Memory B cell (primary cell): ENCODE data around the gene SLC37A3.
"Not testable (repeated sequence)": the region's sequence is repeated elsewhere in the genome, so short reads cannot be mapped to it uniquely, and the experiment has no call there.

ENCODE experiments used
- ATAC-seq: fragments of 150-1000 bp; cut with Tn5 transposase; 2 replicates; pipeline ENCODE4 v1.10.0; 2021; ENCODE audit warnings: low read depth, mild to moderate bottlenecking, moderate library complexity
- DNase-seq, 2 donors: peaks; one replicate each; pipeline ENCODE4 v3.0.0; 2022; ENCODE audit warnings: low spot score in 2 of 2
- H3K27ac Mint-ChIP-seq: one replicate; pipeline ENCODE4 v1.8.0; 2022; ENCODE audit warnings: mild to moderate bottlenecking, moderate library complexity, mixed read lengths
- H3K27me3 Mint-ChIP-seq: one replicate; pipeline ENCODE4 v1.8.0; 2022; ENCODE audit warnings: mixed read lengths
- H3K36me3 Mint-ChIP-seq: one replicate; pipeline ENCODE4 v1.8.0; 2022; ENCODE audit warnings: mild to moderate bottlenecking, mixed read lengths
- H3K4me1 Mint-ChIP-seq: one replicate; pipeline ENCODE4 v1.8.0; 2022; ENCODE audit warnings: mixed read lengths
- H3K4me3 Mint-ChIP-seq: one replicate; pipeline ENCODE4 v1.8.0; 2022; ENCODE audit warnings: mild to moderate bottlenecking, moderate library complexity, mixed read lengths
- H3K9me3 Mint-ChIP-seq: one replicate; pipeline ENCODE4 v1.8.0; 2022; ENCODE audit warnings: mixed read lengths

SLC37A3 gene

DNA sequence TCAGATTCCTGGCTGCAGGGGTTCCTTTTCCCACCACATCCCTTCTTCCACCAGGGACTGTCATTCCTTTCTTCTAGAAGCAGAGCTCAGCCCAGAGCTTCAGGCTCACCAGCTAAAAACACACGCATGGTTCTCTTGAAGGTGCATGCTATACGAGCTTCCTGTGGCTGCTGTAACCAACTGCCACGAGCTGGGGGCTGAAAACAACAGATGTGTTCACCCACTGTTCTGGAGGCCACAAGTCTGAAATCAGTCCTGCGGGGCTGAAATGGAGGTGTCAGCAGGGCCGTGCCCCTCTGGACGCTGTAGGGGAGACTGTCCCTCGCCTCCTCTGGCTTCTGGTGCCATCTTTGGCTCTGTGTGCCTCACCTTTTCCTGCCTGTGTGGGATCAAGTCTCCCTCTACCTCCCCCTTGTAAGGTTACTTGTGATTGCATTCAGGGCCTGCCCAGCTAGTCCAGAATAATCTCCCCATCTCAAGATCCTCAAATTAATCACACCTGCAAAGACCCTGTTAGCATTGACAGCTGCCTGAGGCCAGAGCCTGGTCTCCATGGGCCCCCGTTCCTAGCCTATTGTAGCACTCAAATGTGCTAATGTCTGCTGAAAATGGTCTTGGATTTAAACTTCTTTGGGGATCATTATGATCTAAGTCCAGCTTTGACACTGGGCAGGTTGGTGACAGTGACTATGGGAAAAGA is 19.3 kb upstream of the SLC37A3 start:
- no peak overlapping the region for H3K4me3 Mint-ChIP-seq
- no peaks in the 10 kb centered on the region for H3K9me3 Mint-ChIP-seq
- H3K4me1 Mint-ChIP-seq = no peaks in the 10 kb centered on the region
- no peaks in the 10 kb centered on the region for H3K27me3 Mint-ChIP-seq
- H3K27ac Mint-ChIP-seq = peak overlapping the region; percentile 19
- ATAC-seq (no peak), DNase-seq (no peak)
- no peaks in the 10 kb centered on the region for H3K36me3 Mint-ChIP-seq

DNA sequence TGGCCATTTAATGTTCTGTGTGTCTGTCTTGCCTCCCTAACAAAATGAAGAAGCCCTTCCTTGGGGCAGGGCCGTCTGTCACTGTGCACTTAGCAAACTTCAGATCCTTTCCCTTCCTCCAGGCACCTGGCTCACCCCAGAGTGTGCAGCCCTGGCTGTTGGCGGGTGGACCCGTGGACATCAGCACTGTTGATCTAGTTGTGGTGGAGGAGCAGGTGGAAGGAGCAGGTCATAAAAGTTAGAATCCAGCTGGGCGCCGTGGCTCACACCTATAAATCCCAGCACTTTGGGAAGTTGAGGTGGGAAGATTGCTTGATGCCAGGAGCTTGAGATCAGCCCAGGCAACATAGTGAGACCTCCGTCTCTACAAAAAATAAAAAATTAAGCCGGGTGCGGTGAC is 18.2 kb upstream of the SLC37A3 start:
- ATAC-seq = no peak
- no peak for DNase-seq
- Mint-ChIP-seq H3K4me3 (no peak overlapping the region), H3K36me3 (no peaks in the 10 kb centered on the region), H3K27me3 (no peaks in the 10 kb centered on the region), H3K9me3 (no peaks in the 10 kb centered on the region), H3K27ac (no peak overlapping the region), H3K4me1 (no peaks in the 10 kb centered on the region)

DNA sequence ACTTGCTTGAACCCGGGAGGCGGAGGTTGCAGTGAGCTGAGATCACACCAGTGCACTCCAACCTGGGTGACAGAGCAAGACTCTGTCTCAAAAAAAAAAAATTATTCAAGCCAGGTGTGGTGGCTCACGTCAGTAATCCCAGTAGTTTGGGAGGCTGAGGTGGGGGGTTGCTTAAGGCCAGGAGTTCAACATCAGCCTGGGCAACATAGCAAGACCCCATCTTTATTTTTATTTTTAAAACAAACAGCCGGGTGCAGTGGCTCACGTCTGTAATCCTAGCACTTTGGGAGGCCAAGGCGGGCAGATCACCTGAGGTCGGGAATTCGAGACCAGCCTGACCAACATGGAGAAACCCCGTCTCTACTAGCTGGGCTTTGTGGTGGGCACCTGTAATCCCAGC is 17.5 kb upstream of the SLC37A3 start:
- not testable (repeated sequence) for H3K27me3 Mint-ChIP-seq, DNase-seq, H3K4me3 Mint-ChIP-seq, H3K27ac Mint-ChIP-seq, ATAC-seq, H3K9me3 Mint-ChIP-seq, H3K4me1 Mint-ChIP-seq, H3K36me3 Mint-ChIP-seq

DNA sequence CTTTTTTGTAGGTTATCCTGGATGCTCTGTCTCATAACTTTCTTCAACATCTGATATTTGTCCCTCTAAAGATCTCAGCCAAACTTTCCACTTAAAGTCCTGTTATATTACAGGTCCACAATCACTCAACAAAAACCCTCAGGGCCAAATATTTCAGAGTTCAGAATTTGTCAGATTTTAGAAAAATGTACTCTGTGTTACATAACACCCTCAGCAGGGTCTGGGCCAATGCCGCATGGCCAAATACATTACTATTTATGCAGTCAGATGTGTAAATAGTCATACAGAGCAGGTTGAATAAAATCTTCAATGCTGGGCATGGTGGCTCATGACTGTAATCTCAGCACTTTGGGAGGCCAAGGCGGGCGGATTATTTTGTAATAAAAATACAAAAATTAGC is 17.0 kb upstream of the SLC37A3 start:
- no peaks in the 10 kb centered on the region for H3K36me3 Mint-ChIP-seq
- H3K27me3 Mint-ChIP-seq = no peaks in the 10 kb centered on the region
- ATAC-seq (no peak), DNase-seq (no peak)
- H3K4me3 Mint-ChIP-seq = no peak overlapping the region
- H3K9me3 Mint-ChIP-seq = no peaks in the 10 kb centered on the region
- H3K27ac Mint-ChIP-seq = no peak overlapping the region
- no peaks in the 10 kb centered on the region for H3K4me1 Mint-ChIP-seq

DNA sequence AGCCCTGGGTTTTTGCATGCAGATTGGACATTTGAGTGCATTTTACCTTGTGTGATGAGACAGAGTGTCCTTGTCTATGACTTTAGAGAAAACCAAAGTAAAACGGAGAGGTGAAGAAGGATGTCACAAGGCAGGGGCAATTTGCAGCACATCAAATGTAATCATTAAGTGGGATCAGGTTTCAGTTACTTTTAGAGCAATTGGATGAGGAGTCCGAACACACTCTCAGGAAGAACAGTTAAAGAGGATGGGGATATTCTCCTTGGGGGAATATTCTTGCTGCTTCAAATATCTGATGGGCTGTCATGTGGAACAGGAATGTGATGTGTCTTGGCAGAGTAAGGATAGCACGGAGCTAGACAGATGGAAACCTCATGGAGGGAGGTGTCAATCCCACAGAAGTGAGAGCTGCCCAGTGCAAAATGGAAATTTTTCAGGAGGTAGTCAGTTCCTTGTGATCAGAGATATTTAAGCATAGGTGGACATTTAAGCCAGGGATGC is 6.3 kb upstream of the SLC37A3 start:
- ATAC-seq (no peak), DNase-seq (no peak)
- no peaks in the 10 kb centered on the region for H3K9me3 Mint-ChIP-seq
- no peaks in the 10 kb centered on the region for H3K36me3 Mint-ChIP-seq
- H3K4me1 Mint-ChIP-seq = peaks cover 11% of the 10 kb centered on the region
- H3K4me3 Mint-ChIP-seq = peak overlapping the region; percentile 98
- peaks cover 2% of the 10 kb centered on the region for H3K27me3 Mint-ChIP-seq
- peak overlapping the region; percentile 39 for H3K27ac Mint-ChIP-seq

DNA sequence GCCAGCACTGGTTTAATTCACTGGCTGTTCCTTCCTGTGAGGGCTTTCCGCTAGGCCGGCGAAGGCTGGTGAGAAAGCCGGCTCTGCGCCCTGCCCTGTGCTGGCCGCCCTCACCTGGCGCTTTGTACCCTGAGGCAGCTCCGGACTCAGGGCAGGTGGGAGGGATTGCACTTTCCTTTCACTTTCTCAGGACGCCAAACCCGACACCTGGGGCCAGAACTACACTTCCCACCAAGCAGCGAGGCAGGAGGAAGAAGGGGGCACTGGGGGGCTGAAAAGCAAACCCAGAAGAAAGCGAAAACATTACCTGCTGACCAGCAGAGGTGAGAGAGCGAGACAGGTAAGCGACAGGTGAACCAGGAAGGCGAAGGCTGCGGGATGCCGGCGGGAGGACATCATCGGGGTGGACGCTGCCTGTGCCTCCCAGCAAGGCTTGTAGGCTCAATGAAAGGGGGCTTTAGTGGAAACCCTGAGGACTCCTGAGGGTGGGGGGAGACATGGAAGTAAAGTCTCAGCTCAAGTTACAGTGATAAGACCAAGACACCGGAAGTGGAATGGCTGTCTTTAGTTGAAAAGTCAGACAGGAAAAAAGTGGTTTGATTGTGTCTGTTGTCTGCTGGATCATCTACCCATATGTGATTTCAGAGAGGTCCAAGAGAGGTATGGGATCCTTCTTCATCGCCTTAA is 5.7 kb upstream of the SLC37A3 start, which contains the start of gene RAB19:
Gene RAB19 (plus strand): TSS at position 181 of the 687 bp plus-strand sequence. CDS start 3,589 bp downstream, outside the sequence.
- Mint-ChIP-seq H3K4me3 (peak within 1 kb of the TSS; percentile 98), H3K27me3 (peaks cover 2% of the 10 kb centered on the region), H3K36me3 (no peaks in the 10 kb centered on the region), H3K9me3 (no peaks in the 10 kb centered on the region), H3K4me1 (peaks cover 11% of the 10 kb centered on the region), H3K27ac (peak within 1 kb of the TSS; percentile 39)
- ATAC-seq (peak; percentile 91), DNase-seq (peak; percentile 12 to 15)

DNA sequence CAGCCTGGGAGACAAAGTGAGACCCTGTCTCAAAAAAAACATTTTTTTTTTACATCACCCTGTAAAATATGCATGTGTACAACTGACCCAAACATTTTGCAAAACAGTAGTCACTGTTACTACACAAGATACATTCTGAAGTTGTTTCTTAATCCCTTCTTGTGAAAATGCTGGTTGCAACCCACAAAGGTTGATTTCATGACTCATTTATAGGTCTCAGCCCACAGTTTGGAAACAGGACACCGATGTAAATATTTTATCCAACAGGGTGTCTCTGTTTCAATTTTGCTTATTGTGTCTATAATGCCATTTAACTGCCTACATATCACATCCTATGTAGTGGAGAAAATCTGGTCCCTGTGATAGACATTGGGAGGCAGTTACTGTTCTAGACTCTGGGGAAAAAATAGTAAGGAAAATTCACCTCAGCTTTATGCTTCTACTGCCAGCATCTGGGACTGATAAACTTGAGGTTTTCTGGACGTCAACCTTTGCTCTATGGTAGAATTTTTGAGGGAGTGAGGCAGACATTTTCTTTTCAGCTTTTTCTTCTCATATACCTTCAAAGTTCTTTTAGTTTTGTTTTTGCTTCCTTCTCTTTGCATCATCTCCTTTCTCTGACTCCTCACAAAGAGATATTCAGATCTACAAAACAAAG is 4.0 kb upstream of the SLC37A3 start:
- Mint-ChIP-seq H3K4me1 (peaks cover 18% of the 10 kb centered on the region), H3K9me3 (no peaks in the 10 kb centered on the region), H3K36me3 (no peaks in the 10 kb centered on the region), H3K4me3 (no peak overlapping the region), H3K27ac (no peak overlapping the region), H3K27me3 (peaks cover 2% of the 10 kb centered on the region)
- no peak for ATAC-seq
- DNase-seq = no peak

DNA sequence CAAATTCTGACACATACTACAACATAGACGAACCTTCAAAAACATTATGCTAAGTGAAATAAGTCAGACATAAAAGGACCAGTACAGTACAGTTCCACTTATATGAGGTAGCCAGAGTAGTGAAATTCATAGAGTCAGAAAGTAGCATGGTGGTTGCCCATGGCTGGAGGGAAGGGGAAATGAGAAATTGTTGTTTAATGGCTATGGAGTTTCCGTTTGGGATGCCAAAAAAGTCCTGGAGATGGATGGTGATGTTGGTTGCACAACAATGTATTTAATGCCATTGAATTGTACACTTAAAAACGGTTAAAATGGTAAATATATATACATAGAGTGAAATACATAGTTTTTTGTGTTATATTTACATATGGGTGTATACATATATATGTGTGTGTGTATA is 2.1 kb upstream of the SLC37A3 start:
- Mint-ChIP-seq H3K4me1 (peaks cover 18% of the 10 kb centered on the region), H3K4me3 (no peak overlapping the region), H3K27ac (no peak overlapping the region), H3K9me3 (no peaks in the 10 kb centered on the region), H3K36me3 (no peaks in the 10 kb centered on the region), H3K27me3 (peaks cover 2% of the 10 kb centered on the region)
- no peak for DNase-seq
- no peak for ATAC-seq

DNA sequence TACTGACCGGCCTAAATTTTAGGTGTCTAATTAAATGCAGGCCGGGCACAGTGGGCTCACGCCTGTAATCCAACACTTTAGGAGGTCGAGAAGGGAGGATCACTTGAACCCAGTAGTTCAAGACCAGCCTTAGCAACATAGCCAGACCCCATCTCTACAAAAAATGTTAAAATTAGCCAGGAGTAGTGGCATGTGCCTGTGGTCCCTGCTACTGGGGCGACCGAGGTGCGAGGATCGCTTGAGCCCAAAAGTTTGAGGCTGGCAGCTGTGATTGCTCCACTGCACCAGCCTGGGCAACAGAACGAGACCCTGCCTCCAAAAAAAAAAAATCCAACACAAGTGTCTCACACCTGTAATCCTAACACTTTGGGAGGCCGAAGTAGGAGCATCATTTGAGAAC is 491 bp upstream of the SLC37A3 start:
- no peak for ATAC-seq

DNA sequence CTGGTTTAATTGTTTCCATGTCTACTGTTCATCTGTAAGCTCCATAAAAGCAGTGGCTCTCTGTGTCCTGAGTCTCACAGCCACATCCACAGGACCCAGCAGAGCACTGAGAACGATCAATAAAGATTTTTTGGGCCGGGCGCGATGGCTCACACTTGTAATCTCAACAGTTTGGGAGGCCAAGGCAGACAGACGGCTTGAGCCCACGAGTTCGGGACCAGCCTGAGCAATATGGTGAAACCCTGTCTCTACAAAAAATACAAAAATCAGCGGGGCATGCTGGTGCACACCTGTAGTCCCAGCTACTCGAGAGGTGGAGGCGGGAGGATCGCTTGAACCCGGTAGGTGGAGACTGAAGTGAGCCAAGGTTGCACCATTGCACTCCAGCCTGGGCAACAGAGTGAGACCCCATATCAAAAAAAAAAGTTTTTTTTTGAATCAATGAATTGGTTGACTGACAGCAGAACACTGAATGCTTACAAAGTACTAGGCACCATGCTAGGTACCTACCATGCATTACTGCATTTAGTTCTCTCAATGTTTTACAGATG is 4.5 kb downstream of the SLC37A3 start:
- ATAC-seq (no peak), DNase-seq (no peak)
- H3K36me3 Mint-ChIP-seq = no peaks in the 10 kb centered on the region
- no peaks in the 10 kb centered on the region for H3K27me3 Mint-ChIP-seq
- H3K27ac Mint-ChIP-seq = no peak overlapping the region
- no peaks in the 10 kb centered on the region for H3K9me3 Mint-ChIP-seq
- peaks cover 6% of the 10 kb centered on the region for H3K4me1 Mint-ChIP-seq
- no peak overlapping the region for H3K4me3 Mint-ChIP-seq

More for the DNA sequence above, 491 bp upstream of the SLC37A3 start:
- no peaks in the 10 kb centered on the region for H3K9me3 Mint-ChIP-seq
- no peak for DNase-seq
- peaks cover 2% of the 10 kb centered on the region for H3K27me3 Mint-ChIP-seq
- peak overlapping the region; percentile 74 for H3K27ac Mint-ChIP-seq
- peaks cover 10% of the 10 kb centered on the region for H3K4me1 Mint-ChIP-seq
- H3K36me3 Mint-ChIP-seq = no peaks in the 10 kb centered on the region
- peak overlapping the region; percentile 92 for H3K4me3 Mint-ChIP-seq

DNA sequence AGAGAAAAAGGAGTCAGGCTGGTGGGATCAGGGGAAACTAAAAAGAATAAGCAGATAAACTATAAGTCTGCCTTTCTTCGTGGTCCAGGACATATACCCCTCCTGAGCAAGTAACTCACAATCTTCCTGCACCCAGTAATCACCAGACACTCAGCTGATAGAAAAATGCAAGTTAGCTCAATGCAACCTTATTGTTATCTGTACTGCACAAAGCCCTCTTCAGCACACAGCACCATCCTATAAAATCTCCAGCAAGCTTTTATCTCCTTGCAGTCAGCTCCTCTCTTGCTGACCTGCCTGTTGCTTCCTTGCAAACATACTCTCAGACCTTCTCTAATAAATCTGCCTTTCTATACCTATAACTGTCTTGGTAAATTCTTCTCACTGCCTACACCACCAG is 6.7 kb downstream of the SLC37A3 start:
- no peak for DNase-seq
- ATAC-seq = no peak

DNA sequence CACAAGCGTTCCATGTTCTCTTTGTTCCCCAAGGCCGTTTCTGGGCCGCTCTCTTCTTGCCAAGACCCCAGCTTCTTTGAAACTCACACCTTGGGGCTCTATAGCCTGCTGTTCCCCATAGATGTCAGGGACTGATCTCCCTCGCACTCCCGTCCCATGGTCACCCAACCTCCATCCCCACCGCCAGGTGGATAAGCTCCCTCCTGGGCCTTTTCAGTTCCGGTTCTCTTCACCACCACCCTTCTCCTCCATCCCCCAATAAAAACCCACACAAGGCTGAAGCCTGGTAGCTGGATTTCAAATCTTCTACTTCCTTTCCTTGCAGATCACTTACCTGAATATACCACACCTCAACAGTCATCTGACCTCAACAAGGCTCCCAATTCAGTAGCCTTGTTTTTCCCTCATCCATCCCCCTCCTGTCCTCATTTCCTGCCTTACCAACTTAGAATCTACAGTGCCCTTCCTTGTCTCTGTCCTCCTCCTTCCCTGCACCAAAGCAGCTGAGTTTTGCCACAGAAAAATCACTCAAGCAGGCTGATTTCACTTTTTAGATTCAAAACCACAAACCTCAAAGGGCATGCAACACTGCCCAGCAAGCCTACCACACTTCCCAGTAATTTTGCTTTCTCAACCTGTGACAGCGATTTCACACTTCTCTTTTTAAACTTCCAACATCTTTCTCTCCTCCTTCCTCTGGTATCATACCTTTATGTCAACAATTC is 7.7 kb downstream of the SLC37A3 start:
- no peaks in the 10 kb centered on the region for H3K27me3 Mint-ChIP-seq
- no peaks in the 10 kb centered on the region for H3K4me1 Mint-ChIP-seq
- ATAC-seq (peak; percentile 93), DNase-seq (peak; percentile 31 to 46)
- H3K27ac Mint-ChIP-seq = no peak overlapping the region
- no peaks in the 10 kb centered on the region for H3K36me3 Mint-ChIP-seq
- H3K4me3 Mint-ChIP-seq = no peak overlapping the region
- no peaks in the 10 kb centered on the region for H3K9me3 Mint-ChIP-seq

More for the DNA sequence above, 6.7 kb downstream of the SLC37A3 start:
- Mint-ChIP-seq H3K36me3 (no peaks in the 10 kb centered on the region), H3K9me3 (no peaks in the 10 kb centered on the region), H3K27me3 (no peaks in the 10 kb centered on the region), H3K4me3 (no peak overlapping the region), H3K27ac (no peak overlapping the region), H3K4me1 (no peaks in the 10 kb centered on the region)

DNA sequence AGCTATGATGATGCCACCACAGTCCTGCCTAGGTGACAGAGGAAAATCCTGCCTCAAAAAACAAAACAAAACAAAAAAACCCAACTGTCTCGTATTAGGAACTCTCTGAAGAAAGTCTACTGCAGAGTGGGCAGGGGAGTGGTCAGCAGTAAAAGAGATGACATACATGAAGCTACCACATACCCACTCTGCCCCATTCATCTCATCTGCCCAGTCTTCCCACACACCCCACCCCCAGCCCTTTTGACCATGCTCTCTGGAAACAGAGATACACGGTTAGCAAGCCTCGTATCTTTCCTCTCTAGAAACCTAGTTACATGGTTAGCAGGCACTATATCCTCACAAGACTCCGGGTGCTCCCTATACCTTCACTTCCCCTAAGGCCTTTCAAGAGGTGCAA is 8.3 kb downstream of the SLC37A3 start:
- Mint-ChIP-seq H3K4me1 (no peaks in the 10 kb centered on the region), H3K27me3 (no peaks in the 10 kb centered on the region), H3K9me3 (no peaks in the 10 kb centered on the region), H3K36me3 (no peaks in the 10 kb centered on the region), H3K27ac (no peak overlapping the region), H3K4me3 (no peak overlapping the region)
- DNase-seq (no peak), ATAC-seq (peak; percentile 6)
